ENCODE data around the gene PATJ. TPM values are rescaled to one million over a fixed set of nuclear protein-coding genes. Genes with fewer than 3 reads are reported as not detected.

Gene PATJ
- total RNA-seq, 2 donors from 2014 or later: 47.8 to 64.5 TPM

GRCh38 chr1:62025154-62025553, 282.9 kb downstream of the PATJ start:
- no peak for DNase-seq (ENCODE audit: low spot score)

GRCh38 chr1:62025892-62026291, 283.6 kb downstream of the PATJ start:
- DNase-seq (ENCODE audit: low spot score) (no peak), ATAC-seq (ENCODE audit: insufficient number of reproducible peaks, low FRiP score, low read depth) (no peak)
- H3K27ac ChIP-seq: no peak overlapping the region
- H3K4me3 ChIP-seq: no peak overlapping the region
- H3K4me1 ChIP-seq (ENCODE audit: control insufficient read depth in 1 of 2, low read depth in 2 of 2): no peaks in the 10 kb centered on the region
- no peaks in the 10 kb centered on the region for H3K27me3 ChIP-seq (replicated peaks; ENCODE audit: insufficient read depth)
- peaks cover 4% of the 10 kb centered on the region for H3K9me3 ChIP-seq
- no peak for TF ChIP-seq CTCF (IDR thresholded peaks at IDR 0.05)
- no peaks in the 10 kb centered on the region for H3K36me3 ChIP-seq

More at GRCh38 chr1:62025154-62025553, 282.9 kb downstream of the PATJ start:
- H3K4me1 ChIP-seq (ENCODE audit: control insufficient read depth in 1 of 2, low read depth in 2 of 2): no peaks in the 10 kb centered on the region
- H3K27ac ChIP-seq: no peak overlapping the region
- H3K27me3 ChIP-seq (replicated peaks; ENCODE audit: insufficient read depth): no peaks in the 10 kb centered on the region
- no peak for TF ChIP-seq CTCF (IDR thresholded peaks at IDR 0.05)
- peaks cover 4% of the 10 kb centered on the region for H3K9me3 ChIP-seq
- ATAC-seq (ENCODE audit: insufficient number of reproducible peaks, low FRiP score, low read depth): no peak
- no peaks in the 10 kb centered on the region for H3K36me3 ChIP-seq
- no peak overlapping the region for H3K4me3 ChIP-seq

- no peaks in the 10 kb centered on the region for H3K36me3 ChIP-seq
- DNase-seq (ENCODE audit: low spot score): no peak
- no peaks in the 10 kb centered on the region for H3K27me3 ChIP-seq (replicated peaks; ENCODE audit: insufficient read depth)
- H3K9me3 ChIP-seq: peaks cover 4% of the 10 kb centered on the region
- H3K4me1 ChIP-seq (ENCODE audit: control insufficient read depth in 1 of 2, low read depth in 2 of 2): no peaks in the 10 kb centered on the region
- no peak overlapping the region for H3K27ac ChIP-seq
- no peak overlapping the region for H3K4me3 ChIP-seq
- TF ChIP-seq CTCF (IDR thresholded peaks at IDR 0.05): no peak
- ATAC-seq (ENCODE audit: insufficient number of reproducible peaks, low FRiP score, low read depth): no peak
Observed at GRCh38 chr1:62029704-62030103, 287.4 kb downstream of the PATJ start.

GRCh38 chr1:62034790-62035189, 292.5 kb downstream of the PATJ start:
- no peak for TF ChIP-seq CTCF (IDR thresholded peaks at IDR 0.05)
- Histone ChIP-seq H3K4me3 (no peak overlapping the region), H3K36me3 (no peaks in the 10 kb centered on the region), H3K4me1 (ENCODE audit: control insufficient read depth in 1 of 2, low read depth in 2 of 2) (no peaks in the 10 kb centered on the region), H3K9me3 (no peaks in the 10 kb centered on the region), H3K27me3 (replicated peaks; ENCODE audit: insufficient read depth) (no peaks in the 10 kb centered on the region), H3K27ac (no peak overlapping the region)
- ATAC-seq (ENCODE audit: insufficient number of reproducible peaks, low FRiP score, low read depth): no peak
- DNase-seq (ENCODE audit: low spot score): no peak

- no peaks in the 10 kb centered on the region for H3K4me1 ChIP-seq (ENCODE audit: control insufficient read depth in 1 of 2, low read depth in 2 of 2)
- H3K9me3 ChIP-seq: no peaks in the 10 kb centered on the region
- TF ChIP-seq CTCF (IDR thresholded peaks at IDR 0.05): no peak
- ATAC-seq (ENCODE audit: insufficient number of reproducible peaks, low FRiP score, low read depth): no peak
- no peak overlapping the region for H3K27ac ChIP-seq
- H3K36me3 ChIP-seq: no peaks in the 10 kb centered on the region
- no peak overlapping the region for H3K4me3 ChIP-seq
- H3K27me3 ChIP-seq (replicated peaks; ENCODE audit: insufficient read depth): no peaks in the 10 kb centered on the region
- DNase-seq (ENCODE audit: low spot score): no peak
Observed at GRCh38 chr1:62037274-62037673, 295.0 kb downstream of the PATJ start.

All from thoracic aorta (tissue), 2 donors.